ENCODE data around the gene NFILZ.
A peak's percentile ranks its signal among the peaks of the same experiment; 100 is the strongest.

NFILZ gene

GRCh38 chr19:8629996-8630683 is at the start of gene NFILZ:
TSS of gene NFILZ (plus strand) at chr19:8630633. CDS start at chr19:8676766, 46,133 bp downstream.
- DNase-seq, result no peak
- Histone ChIP-seq H3K9me3 (peaks cover 0 to 8% (median 8%) of the 10 kb centered on the region in 3 donors), H3K4me3 (no peak within 1 kb of the TSS), H3K4me1 (peaks cover 0 to 15% (median 7%) of the 10 kb centered on the region in 4 donors), H3K36me3 (no peaks in the 10 kb centered on the region), H3K27me3 (no peaks in the 10 kb centered on the region), H3K27ac (peak within 1 kb of the TSS; percentile 42 to 59)
- TF ChIP-seq, protein P1, sequence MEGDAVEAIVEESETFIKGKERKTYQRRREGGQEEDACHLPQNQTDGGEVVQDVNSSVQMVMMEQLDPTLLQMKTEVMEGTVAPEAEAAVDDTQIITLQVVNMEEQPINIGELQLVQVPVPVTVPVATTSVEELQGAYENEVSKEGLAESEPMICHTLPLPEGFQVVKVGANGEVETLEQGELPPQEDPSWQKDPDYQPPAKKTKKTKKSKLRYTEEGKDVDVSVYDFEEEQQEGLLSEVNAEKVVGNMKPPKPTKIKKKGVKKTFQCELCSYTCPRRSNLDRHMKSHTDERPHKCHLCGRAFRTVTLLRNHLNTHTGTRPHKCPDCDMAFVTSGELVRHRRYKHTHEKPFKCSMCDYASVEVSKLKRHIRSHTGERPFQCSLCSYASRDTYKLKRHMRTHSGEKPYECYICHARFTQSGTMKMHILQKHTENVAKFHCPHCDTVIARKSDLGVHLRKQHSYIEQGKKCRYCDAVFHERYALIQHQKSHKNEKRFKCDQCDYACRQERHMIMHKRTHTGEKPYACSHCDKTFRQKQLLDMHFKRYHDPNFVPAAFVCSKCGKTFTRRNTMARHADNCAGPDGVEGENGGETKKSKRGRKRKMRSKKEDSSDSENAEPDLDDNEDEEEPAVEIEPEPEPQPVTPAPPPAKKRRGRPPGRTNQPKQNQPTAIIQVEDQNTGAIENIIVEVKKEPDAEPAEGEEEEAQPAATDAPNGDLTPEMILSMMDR (IDR thresholded peaks at IDR 0.05), result no peak
- intact Hi-C loops (cut with DNase I; ENCODE audit: low total_unique reads), result no loop called here

- TF ChIP-seq, protein P1 (IDR thresholded peaks at IDR 0.05), result peak; percentile 99
- intact Hi-C loops (cut with DNase I; ENCODE audit: low total_unique reads), result loop anchor here (5.0 kb wide), 1 partner anchor 62 kb away; no protein-coding TSS in a partner anchor
- H3K4me3 ChIP-seq, result no peak overlapping the region
- H3K27ac ChIP-seq, result no peak overlapping the region
- peak; percentile 81 to 87 for DNase-seq
- peaks cover 0 to 11% (median 6%) of the 10 kb centered on the region in 4 donors for H3K4me1 ChIP-seq
- peaks cover 21 to 36% (median 32%) of the 10 kb centered on the region in 3 donors for H3K36me3 ChIP-seq
- no peaks in the 10 kb centered on the region for H3K9me3 ChIP-seq
- H3K27me3 ChIP-seq, result peaks cover 0 to 21% of the 10 kb centered on the region in 2 donors
Observed at GRCh38 chr19:8580710-8581281, 49.6 kb upstream of the NFILZ start.

- Histone ChIP-seq H3K27me3 (no peaks in the 10 kb centered on the region), H3K9me3 (no peaks in the 10 kb centered on the region), H3K27ac (no peak overlapping the region), H3K36me3 (peaks cover 33 to 77% (median 55%) of the 10 kb centered on the region in 3 donors), H3K4me1 (peaks cover 0 to 5% (median 3%) of the 10 kb centered on the region in 4 donors), H3K4me3 (no peak overlapping the region)
- TF ChIP-seq, protein P1 (IDR thresholded peaks at IDR 0.05), result no peak
- DNase-seq, result no peak
- intact Hi-C loops (cut with DNase I; ENCODE audit: low total_unique reads), result loop anchor here (5.0 kb wide), 1 partner anchor 57 kb away; no protein-coding TSS in a partner anchor
Observed at GRCh38 chr19:8584965-8585893, 45.2 kb upstream of the NFILZ start.

DNA sequence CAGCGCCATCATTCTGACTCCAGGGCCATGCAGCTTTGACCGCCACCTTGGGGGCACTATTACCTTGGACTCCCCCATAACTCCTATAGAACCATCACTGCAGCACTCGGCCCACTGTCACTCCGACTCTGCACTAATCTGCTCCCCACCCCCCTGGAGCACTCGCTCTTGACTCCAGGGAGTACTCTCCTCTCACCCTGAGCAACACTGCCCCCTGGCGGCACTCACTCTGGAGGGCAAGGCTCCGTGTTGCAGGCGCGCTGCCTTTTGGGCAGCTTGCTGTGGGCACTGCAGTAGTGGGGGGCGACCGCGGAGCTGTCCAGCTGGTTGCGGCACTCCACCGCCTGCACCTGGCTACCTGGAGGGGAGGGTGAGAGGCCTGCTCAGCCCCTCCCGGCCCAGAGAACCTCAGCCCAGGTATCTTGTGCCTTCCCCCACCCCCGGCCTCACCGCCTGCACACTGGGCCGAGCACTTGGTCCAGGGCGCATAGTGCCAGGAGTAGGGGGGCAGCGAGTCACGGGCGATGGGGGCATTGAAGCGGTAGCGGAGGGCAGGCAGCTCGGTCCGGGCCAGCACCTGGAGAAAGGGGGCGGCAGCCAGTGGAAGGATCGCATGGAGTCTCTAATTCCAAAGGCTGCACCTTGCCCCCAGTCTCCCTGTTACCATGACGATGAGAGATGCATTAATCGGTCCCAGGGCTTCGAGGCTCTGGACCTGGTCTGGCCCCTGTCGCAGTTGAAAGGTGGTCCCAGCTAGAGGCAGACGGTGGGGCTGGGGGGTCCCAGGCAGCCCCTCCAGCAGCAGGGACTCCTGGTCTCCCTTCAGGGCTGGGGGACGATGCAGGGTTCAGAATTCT is 44.3 kb upstream of the NFILZ start:
- Histone ChIP-seq H3K27ac (no peak overlapping the region), H3K36me3 (peaks cover 33 to 77% (median 55%) of the 10 kb centered on the region in 3 donors), H3K27me3 (no peaks in the 10 kb centered on the region), H3K9me3 (no peaks in the 10 kb centered on the region), H3K4me1 (no peaks in the 10 kb centered on the region), H3K4me3 (no peak overlapping the region)
- TF ChIP-seq, protein P1 (IDR thresholded peaks at IDR 0.05), result peak; percentile 15 to 41
- intact Hi-C loops (cut with DNase I; ENCODE audit: low total_unique reads), result no loop called here
- no peak for DNase-seq
